Suprapubic skin (tissue), 4 donors: ENCODE measurements around the gene RAB6B. TPM values are rescaled to one million over a fixed set of nuclear protein-coding genes. Genes with fewer than 3 reads are reported as not detected.

Source experiments
- DNase-seq, 2 donors: peaks; one replicate each; pipeline ENCODE4 v3.0.0-alpha.2; 2019; ENCODE audit warnings: low spot score in 2 of 2
- H3K27ac ChIP-seq: fragments of 200-600 bp; sonication (generic); one replicate; pipeline ENCODE4 v1.5.1; 2019
- H3K27me3 ChIP-seq: fragments of 200-600 bp; sonication (generic); one replicate; pipeline ENCODE4 v1.5.1; 2019
- H3K36me3 ChIP-seq: fragments of 200-600 bp; sonication (generic); one replicate; pipeline ENCODE4 v1.5.1; 2019
- H3K4me1 ChIP-seq: fragments of 200-600 bp; sonication (generic); one replicate; pipeline ENCODE4 v1.5.1; 2019
- H3K4me3 ChIP-seq: fragments of 200-600 bp; sonication (generic); one replicate; pipeline ENCODE4 v1.5.1; 2019; ENCODE audit warnings: mild to moderate bottlenecking
- H3K9me3 ChIP-seq: fragments of 200-600 bp; sonication (generic); one replicate; pipeline ENCODE4 v1.5.1; 2019
- EP300 ChIP-seq: sonication (generic); formaldehyde crosslinking; IDR thresholded peaks from one replicate; pipeline ENCODE4 v1.6.1; 2017; ENCODE audit warnings: antibody characterized with exemption
- POLR2A ChIP-seq, 2 donors: fragments of 450-650 bp; IDR thresholded peaks; one replicate each; pipeline ENCODE4 v1.6.1; 2017; ENCODE audit warnings: antibody characterized with exemption in 2 of 2, mild to moderate bottlenecking in 2 of 2, moderate library complexity in 2 of 2
- POLR2AphosphoS5 ChIP-seq, 3 donors: sonication (generic); formaldehyde crosslinking; IDR thresholded peaks; one replicate each; pipeline ENCODE4 v1.6.1; 2017; ENCODE audit warnings: antibody characterized with exemption in 3 of 3
- WGBS: methylation state at CpG from one replicate; pipeline ENCODE4 v1.1.5; 2018; 5-methylcytosine and 5-hydroxymethylcytosine counted together
- total RNA-seq, 4 donors: library from RNA; depleted of rRNA; stranded (reverse); fragments of >200 nt; gene quantifications; one replicate each; pipeline ENCODE4 v1.1.0, GENCODE V29; 2016
- TF ChIP-seq, protein P1 (sequence below), 2 donors: fragments of 200-600 bp in 1 of 2; fragments of 450-650 bp in 1 of 2; sonication (generic) in 1 of 2; IDR thresholded peaks; one replicate each; pipeline ENCODE4 v1.5.1; 2016 to 2019; ENCODE audit warnings: antibody characterized with exemption in 2 of 2, mild to moderate bottlenecking in 1 of 2, moderate library complexity in 1 of 2

Gene RAB6B
- total RNA-seq, 4 donors from 2014 or later: 0.34 to 1.3 (median 0.83) TPM

DNA sequence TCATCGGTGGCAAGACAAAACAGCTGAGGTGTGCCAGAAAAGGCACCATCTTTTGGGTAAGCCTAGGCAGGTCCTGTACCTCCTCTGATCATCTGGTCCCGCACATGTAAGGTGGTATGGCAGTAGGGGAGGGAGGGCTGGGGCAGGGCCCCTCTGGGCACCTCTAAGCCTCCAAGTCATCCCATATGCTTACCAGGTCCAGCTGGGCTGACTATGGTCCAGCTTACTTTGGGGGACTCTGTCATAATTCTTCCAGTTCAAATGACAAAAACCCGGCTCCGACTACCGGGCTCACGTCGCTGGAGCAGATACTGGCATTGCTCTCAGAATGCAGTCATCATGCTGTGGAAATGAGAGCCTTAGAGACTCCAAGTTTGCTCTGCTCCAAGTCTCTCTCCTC, 1.9 kb upstream of the RAB6B start:
- TF ChIP-seq, protein P1, sequence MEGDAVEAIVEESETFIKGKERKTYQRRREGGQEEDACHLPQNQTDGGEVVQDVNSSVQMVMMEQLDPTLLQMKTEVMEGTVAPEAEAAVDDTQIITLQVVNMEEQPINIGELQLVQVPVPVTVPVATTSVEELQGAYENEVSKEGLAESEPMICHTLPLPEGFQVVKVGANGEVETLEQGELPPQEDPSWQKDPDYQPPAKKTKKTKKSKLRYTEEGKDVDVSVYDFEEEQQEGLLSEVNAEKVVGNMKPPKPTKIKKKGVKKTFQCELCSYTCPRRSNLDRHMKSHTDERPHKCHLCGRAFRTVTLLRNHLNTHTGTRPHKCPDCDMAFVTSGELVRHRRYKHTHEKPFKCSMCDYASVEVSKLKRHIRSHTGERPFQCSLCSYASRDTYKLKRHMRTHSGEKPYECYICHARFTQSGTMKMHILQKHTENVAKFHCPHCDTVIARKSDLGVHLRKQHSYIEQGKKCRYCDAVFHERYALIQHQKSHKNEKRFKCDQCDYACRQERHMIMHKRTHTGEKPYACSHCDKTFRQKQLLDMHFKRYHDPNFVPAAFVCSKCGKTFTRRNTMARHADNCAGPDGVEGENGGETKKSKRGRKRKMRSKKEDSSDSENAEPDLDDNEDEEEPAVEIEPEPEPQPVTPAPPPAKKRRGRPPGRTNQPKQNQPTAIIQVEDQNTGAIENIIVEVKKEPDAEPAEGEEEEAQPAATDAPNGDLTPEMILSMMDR (IDR thresholded peaks at IDR 0.05): no peak
- TF ChIP-seq POLR2AphosphoS5 (IDR thresholded peaks at IDR 0.05): no peak
- no peak for TF ChIP-seq POLR2A (IDR thresholded peaks at IDR 0.05)
- TF ChIP-seq EP300: no peak
- 88% methylated on average over 7 of the region's 7 CpGs for WGBS
- DNase-seq: no peak
- H3K4me3 ChIP-seq: no peak overlapping the region
- no peaks in the 10 kb centered on the region for H3K9me3 ChIP-seq
- no peaks in the 10 kb centered on the region for H3K36me3 ChIP-seq
- H3K27ac ChIP-seq: no peak overlapping the region
- peaks cover 26% of the 10 kb centered on the region for H3K27me3 ChIP-seq
- H3K4me1 ChIP-seq: peaks cover 17% of the 10 kb centered on the region

DNA sequence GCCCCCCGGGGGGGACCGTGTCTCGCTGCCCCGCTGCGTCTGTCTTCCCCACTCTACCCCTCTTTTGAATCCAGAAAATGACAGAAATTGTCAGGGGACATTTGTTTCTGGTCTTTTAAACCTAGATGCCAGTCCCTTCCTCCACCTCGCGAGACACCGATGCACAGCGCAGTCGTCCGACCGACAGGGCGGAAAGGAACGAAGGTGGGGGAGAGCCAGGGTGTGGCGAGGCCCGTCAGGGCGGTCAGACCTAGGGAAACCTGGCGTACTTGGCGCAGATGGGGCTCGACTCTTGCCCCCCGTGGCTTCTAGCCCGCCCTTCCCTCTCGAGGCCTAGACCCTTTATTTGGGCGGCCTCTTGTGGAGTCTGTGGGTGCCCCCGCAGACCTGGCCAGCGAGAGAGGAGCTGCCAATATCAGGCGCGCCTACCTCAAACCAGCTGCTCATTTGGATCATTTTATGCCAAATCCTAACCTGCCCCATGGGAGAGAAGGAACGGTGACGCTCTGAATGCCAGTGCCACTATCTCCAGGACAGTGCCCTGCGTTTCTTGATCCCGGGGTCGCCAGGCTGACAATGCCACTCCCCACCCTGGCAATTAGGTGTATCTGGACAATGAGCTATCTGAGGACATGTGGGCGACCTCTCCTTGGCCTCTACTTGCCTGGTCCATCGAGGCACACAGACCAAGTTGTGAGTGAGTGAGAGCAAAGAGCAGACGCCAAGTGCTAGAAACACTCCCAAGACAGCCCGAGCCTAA, 500 bp upstream of the RAB6B start:
- Histone ChIP-seq H3K9me3 (no peaks in the 10 kb centered on the region), H3K36me3 (no peaks in the 10 kb centered on the region), H3K4me3 (peak overlapping the region; percentile 83), H3K4me1 (peaks cover 17% of the 10 kb centered on the region), H3K27me3 (peaks cover 26% of the 10 kb centered on the region), H3K27ac (no peak overlapping the region)
- 19% methylated on average over 6 of the region's 37 CpGs for WGBS
- DNase-seq: no peak
- TF ChIP-seq EP300: no peak
- no peak for TF ChIP-seq POLR2AphosphoS5 (IDR thresholded peaks at IDR 0.05)
- TF ChIP-seq POLR2A (IDR thresholded peaks at IDR 0.05): no peak
- TF ChIP-seq, protein P1 (IDR thresholded peaks at IDR 0.05): no peak

DNA sequence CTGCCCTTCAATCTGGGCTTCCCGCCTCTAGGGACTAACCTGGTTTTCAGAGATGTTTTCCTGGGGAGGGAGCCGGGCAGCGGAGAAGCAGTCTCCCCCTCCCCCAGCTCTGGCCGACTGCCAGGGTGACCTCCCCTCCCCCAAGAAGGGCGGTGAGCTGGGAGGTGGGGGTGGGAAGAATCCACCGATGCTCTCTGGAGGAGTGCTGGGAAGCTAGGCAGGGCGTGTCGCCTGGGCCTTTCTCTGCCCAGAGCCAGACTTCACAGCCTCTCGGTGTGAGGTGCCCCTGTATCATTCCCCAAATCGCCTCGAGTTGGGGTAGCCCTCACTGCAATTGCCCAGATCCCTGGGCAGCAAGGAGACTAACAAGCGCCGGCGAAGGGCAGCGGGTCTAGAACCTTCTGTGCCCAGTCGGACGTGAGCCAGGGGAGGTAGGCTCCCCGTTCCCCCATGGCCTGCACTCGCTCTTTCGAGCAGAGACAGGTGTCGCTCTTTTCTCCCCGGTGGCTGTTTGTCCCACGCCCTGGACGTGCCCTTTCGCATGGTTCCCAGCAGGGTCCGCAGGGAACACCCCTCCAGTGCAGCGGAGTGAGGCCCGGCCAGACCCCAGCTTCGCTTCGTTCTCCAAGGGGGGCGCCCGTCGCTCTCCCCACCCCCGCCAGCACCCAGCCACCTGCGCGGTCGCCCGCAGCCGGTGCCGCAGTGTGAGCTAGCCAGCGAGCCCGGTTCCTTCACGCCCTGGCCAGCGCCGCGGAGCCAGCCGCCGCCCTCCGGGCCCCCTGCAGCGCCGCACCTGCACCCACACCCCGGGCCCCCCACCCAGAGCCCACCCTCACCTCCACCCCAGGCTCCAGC, 1.1 kb downstream of the RAB6B start:
- H3K27ac ChIP-seq: no peak overlapping the region
- no peaks in the 10 kb centered on the region for H3K9me3 ChIP-seq
- H3K4me1 ChIP-seq: peaks cover 17% of the 10 kb centered on the region
- DNase-seq: no peak
- H3K27me3 ChIP-seq: peaks cover 26% of the 10 kb centered on the region
- WGBS: no CpG with 5 or more reads among the region's 52 CpGs
- no peaks in the 10 kb centered on the region for H3K36me3 ChIP-seq
- peak overlapping the region; percentile 83 for H3K4me3 ChIP-seq
- TF ChIP-seq EP300 (no peak), POLR2A (IDR thresholded peaks at IDR 0.05) (no peak), POLR2AphosphoS5 (IDR thresholded peaks at IDR 0.05) (no peak)
- TF ChIP-seq, protein P1 (IDR thresholded peaks at IDR 0.05): no peak

DNA sequence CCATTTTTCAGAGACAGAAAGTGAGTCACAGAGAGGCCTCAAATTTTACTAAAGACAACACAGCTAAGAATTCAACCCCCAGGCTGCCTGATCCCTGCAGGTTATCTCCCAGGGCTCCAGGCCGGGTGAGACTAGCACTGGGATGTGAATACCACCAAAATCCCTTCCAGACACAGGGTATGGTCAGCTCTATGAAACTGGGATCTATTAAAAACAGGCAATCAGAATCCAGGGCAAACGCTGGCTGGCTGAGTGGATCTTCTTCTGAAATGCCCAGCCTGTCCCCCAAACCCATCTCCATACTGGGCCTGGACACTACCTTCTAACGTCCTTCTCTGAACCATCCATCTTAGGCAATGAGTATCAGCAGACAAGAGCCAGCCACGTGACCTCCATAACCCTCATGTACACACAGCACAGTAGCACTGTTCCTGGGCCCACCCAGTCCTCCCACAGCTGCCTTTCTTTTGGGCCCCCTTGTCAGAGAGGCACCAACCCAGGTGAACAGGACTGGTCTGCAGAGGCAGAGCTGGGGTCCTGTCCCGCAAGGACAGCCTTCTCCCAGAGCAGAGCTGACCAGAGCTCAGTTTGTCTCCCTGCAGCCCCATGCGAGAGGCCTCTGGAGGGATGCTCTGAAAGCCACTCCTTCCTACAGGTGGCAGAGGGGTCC, 1.9 kb downstream of the RAB6B start:
- 91% methylated on average over 6 of the region's 6 CpGs for WGBS
- H3K27ac ChIP-seq: no peak overlapping the region
- no peaks in the 10 kb centered on the region for H3K9me3 ChIP-seq
- peaks cover 17% of the 10 kb centered on the region for H3K4me1 ChIP-seq
- TF ChIP-seq, protein P1 (IDR thresholded peaks at IDR 0.05): no peak
- TF ChIP-seq POLR2A (IDR thresholded peaks at IDR 0.05) (no peak), POLR2AphosphoS5 (IDR thresholded peaks at IDR 0.05) (no peak), EP300 (no peak)
- H3K4me3 ChIP-seq: no peak overlapping the region
- no peaks in the 10 kb centered on the region for H3K36me3 ChIP-seq
- DNase-seq: no peak
- H3K27me3 ChIP-seq: peaks cover 26% of the 10 kb centered on the region
